ENCODE data around the gene SLC9A3.

DNA sequence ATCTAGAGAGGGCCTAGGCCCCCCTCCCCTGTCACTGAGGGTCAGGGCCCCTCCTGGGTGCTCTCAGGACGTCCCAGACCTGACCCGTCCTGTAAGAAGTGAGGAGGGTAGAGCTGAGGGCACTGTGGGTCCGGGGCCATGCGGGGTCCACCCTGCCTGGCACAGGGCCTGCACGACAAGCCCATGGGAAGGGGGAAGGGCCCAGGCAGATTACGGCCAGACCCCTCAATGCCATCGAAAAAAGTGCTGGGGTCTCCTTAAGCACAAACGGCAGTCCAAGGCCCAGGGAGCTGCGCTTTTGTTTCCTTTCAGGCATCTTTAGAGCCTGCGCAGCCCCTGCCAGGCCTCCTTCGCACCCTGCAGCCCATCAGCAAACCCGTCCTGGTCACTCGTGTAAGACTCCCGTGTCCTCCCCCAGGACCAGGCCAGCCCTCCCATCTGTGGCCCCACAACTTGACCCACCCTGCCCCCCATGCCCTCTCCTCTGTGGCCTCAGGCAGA lies 85.7 kb downstream of the SLC9A3 start:
- TF ChIP-seq, protein P1, sequence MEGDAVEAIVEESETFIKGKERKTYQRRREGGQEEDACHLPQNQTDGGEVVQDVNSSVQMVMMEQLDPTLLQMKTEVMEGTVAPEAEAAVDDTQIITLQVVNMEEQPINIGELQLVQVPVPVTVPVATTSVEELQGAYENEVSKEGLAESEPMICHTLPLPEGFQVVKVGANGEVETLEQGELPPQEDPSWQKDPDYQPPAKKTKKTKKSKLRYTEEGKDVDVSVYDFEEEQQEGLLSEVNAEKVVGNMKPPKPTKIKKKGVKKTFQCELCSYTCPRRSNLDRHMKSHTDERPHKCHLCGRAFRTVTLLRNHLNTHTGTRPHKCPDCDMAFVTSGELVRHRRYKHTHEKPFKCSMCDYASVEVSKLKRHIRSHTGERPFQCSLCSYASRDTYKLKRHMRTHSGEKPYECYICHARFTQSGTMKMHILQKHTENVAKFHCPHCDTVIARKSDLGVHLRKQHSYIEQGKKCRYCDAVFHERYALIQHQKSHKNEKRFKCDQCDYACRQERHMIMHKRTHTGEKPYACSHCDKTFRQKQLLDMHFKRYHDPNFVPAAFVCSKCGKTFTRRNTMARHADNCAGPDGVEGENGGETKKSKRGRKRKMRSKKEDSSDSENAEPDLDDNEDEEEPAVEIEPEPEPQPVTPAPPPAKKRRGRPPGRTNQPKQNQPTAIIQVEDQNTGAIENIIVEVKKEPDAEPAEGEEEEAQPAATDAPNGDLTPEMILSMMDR (IDR thresholded peaks at IDR 0.05): no peak
- no peak for TF ChIP-seq TAF1 (IDR thresholded peaks at IDR 0.05; ENCODE audit: borderline replicate concordance, low read depth, low read length)
- TF ChIP-seq EP300 (IDR thresholded peaks at IDR 0.05; ENCODE audit: borderline replicate concordance in 1 of 2, low read depth in 1 of 2, low read length in 1 of 2): no peak
- TF ChIP-seq JUND (IDR thresholded peaks at IDR 0.05): no peak
- TF ChIP-seq, protein P2, sequence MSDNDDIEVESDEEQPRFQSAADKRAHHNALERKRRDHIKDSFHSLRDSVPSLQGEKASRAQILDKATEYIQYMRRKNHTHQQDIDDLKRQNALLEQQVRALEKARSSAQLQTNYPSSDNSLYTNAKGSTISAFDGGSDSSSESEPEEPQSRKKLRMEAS (IDR thresholded peaks at IDR 0.05; ENCODE audit: low read depth): no peak
- no peak for TF ChIP-seq TEAD4 (IDR thresholded peaks at IDR 0.05; ENCODE audit: borderline replicate concordance, insufficient read depth)
